HG02884 (cell line): ENCODE data around the gene DRAP1.

ENCODE experiments used
- ATAC-seq: cut with Tn5 transposase; IDR thresholded peaks from one replicate; pipeline ENCODE4 v1.9.1; 2021; ENCODE audit warnings: mild to moderate bottlenecking, moderate library complexity; ENCODE audit not compliant: unreplicated experiment

The DRAP1 gene

DNA sequence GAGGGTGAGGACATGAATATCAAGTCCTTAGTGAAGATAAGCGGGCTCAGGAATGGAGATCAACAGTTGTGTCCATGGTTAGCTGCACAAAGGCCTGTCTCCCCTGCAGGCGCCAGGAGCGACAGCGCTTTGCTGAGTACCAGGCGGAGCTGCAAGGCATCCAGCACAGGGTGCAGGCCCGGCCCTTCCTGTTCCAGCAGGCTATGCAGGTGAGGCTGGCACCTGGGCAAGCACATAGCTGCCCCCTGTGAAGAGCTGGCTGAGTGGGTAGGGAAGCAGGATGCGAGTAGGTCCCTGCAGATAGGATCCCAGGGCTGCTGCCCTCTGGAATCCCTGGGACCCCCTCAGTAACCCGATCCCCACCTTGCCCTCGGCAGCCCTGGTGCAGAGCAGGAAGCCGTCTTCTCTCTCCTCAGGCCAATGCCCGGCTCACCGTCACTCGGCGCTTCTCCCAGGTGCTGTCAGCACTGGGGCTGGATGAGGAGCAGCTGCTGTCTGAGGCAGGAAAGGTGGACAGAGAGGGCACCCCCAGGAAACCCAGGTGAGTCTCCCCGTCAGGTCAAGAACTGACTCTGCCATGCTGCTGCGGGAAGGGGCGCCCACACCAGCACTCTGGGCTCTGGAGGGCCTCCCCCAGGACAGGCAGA, 39.7 kb downstream of the DRAP1 start:
- ATAC-seq = no peak

DNA sequence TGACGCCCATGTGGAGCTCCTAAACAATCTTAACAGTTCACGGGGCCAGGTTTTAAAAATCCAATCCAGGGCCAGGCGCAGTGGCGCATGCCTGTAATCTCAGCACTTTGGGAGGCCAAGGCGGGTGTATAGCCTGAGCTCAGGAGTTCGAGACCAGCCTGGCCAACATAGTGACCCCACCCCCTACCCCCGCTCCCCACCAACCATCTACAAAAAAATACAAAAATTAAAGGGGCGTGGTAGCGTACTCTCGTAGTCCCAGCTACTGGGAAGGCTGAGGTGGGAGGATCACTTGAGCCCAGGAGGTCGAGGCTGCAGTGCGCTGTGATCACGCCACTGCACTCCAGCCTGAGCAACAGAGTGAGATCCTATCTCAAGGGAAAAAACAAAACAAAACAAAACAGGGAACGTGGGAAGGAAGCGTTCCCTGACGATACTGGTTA, 41.6 kb downstream of the DRAP1 start:
- ATAC-seq = no peak

DNA sequence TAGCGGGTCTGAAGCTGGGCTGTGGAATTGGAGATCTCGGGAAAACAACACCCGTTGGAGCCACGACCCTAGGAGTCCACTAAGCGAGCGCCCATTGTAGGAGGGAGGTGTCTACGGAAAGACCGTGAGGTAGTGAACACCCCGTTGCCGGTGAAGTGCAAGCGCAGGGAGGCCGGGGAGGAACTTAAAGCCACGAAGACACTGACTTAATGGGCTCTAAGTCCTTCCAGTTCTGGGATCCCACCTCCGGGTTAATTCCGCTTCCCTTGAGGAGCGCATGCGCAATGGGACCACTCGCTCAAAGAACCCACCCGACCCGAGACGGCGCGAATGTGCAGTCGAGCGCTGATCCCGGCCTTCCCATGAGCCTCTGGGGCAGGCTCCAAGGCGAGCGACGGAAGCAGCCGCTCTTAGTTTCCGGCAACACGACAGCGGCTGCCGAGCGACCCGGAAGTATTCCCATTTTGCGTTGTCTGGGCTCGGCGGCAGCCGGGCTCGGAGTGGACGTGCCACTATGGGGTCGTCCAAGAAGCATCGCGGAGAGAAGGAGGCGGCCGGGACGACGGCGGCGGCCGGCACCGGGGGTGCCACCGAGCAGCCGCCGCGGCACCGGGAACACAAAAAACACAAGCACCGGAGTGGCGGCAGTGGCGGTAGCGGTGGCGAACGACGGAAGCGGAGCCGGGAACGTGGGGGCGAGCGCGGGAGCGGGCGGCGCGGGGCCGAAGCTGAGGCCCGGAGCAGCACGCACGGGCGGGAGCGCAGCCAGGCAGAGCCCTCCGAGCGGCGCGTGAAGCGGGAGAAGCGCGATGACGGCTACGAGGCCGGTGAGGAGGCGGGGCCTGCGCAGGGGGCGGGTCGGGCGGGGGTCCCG, 42.3 kb downstream of the DRAP1 start, which contains the start of gene SART1:
TSS of gene SART1 (plus strand) at position 468 of the 874 bp plus-strand sequence. CDS start at position 515, 47 bp downstream.
- peak; percentile 77 for ATAC-seq

DNA sequence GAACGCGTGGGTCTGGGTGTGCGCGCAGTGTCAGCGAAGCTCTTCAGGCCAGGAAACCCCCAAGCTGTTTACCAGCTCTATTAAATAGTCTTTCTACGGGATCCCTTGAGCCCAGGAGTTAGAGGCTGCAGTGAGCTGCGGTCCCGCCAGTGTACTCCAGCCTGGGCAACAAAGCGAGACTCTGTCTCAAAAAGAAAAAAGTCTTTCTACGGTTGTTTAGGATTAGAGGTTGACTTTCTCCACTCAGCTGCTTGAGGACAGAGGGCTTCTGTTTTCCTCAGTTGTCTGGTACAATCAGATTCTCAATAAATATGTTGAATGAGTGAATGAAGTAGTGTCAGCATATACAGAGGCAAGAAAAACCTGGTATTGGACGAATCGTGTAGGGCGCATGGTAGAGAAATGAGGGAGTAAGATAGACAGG, 42.9 kb downstream of the DRAP1 start:
- ATAC-seq = no peak

DNA sequence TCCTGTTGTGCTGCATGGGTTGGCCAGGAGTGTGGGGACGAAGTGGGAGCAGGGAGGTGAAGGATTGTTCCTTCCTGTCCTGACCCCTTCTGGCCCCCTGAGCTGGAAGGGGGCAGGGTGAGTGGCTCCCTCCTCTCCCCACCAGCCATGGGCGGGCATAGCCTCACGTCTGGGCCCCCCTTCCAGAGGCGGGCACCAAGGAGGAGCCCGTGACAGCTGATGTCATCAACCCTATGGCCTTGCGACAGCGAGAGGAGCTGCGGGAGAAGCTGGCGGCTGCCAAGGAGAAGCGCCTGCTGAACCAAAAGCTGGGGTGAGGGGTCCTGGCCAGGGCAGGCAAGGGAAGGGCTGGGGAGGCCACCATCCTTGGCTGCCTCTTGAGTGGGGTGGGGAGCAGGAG, 45.7 kb downstream of the DRAP1 start:
- no peak for ATAC-seq

DNA sequence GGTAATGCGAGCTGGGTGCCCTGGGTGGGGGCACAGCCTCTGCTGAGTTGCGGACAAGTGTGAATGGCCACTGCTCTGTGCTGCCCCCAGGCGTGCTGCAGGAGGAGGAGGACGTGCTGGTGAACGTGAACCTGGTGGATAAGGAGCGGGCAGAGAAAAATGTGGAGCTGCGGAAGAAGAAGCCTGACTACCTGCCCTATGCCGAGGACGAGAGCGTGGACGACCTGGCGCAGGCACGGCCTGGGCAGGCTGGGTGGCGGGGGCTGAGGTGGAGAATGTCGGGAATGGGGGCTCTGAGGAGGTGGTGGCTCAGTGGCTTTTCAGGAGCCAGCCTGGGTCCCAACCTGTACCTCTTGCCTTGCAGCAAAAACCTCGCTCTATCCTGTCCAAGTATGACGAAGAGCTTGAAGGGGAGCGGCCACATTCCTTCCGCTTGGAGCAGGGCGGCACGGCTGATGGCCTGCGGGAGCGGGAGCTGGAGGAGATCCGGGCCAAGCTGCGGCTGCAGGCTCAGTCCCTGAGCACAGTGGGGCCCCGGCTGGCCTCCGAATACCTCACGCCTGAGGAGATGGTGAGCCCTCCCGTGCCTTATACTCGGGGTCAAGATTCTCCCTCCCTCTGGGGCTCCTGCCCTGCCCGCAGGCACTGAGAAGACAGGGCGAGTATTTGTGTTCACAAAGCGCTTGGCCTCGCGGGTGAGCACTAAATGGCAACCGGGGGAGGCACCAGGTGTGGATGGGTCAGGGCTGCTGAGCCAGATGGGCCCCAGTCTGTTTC, 46.9 kb downstream of the DRAP1 start:
- ATAC-seq = no peak

DNA sequence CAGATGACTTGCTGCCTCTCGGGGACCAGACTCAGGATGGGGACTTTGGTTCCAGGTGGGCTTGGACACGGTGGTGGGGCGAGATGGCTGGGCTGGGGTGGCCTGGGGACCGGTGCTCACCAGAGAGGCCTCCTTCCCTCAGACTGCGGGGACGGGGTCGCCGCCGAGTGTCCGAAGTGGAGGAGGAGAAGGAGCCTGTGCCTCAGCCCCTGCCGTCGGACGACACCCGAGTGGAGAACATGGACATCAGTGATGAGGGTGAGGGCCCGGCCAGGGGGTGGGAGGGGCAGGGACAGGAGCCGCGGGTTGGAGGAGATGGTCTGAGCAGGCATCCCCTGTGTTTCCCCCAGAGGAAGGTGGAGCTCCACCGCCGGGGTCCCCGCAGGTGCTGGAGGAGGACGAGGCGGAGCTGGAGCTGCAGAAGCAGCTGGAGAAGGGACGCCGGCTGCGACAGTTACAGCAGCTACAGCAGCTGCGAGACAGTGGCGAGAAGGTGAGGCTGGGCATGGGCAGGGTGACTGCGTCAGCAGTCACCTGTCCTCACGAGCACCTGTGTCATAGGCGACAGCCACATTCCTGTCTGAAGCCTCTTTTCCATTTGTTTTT, 48.2 kb downstream of the DRAP1 start:
- no peak for ATAC-seq

DNA sequence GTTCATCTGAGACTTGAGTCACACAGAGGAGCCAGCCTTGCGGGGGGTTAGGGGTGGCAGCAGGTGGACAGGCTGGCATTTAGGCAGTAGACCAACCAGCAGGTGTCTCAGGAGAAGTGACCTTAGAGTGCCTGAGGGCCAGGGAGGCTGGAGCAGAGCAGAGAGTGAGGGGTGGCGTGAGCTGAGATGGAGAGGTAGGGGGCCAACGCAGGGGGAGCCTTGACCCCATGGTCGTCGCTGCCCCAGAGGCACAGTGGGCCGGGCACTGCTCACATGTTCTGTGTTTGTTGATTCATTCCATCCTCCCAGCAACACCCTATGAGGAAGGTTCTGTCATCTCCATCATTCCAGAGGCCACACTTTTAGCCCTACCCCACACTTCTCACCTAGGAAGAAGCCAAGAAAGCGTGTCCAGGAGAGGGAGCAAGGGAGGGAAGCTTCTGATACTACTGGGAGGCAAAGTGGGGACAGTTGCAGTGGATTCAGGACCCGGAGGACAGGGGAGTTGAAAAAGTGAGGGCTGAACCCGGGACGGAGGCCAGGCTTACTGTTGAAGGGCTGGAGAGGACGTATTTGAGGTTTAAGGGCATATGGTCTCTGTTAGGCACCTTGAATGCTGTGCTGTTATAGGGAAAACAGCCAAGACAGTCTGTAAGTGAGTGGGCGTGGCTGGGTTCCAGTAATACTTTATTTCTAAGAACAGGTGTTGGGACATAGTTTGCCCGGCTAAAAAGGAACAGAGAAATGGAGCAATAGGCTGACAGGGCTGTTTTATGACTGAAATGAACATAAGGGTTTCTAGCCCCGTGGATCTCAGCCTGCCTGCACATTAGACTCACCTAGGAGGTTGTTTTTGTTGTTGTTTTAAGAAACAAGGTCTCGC, 49.6 kb downstream of the DRAP1 start:
- ATAC-seq = no peak
